K562 (cell line): Measurements from ENCODE around the gene ETFBKMT. TPM values are rescaled to one million over a fixed set of nuclear protein-coding genes. Genes with fewer than 3 reads are reported as not detected.

Source experiments
- ARID3B ChIP-seq: fragments of 250-450 bp; sonication (Bioruptor Pico); IDR thresholded peaks from 2 replicates; pipeline ENCODE4 v1.4.0; 2020; ENCODE audit warnings: borderline replicate concordance
- FOXO4 ChIP-seq: fragments of 450-650 bp; formaldehyde crosslinking; IDR thresholded peaks from 2 replicates; pipeline ENCODE4 v1.4.0; 2020; ENCODE audit warnings: mild to moderate bottlenecking, moderate library complexity
- GMEB1 ChIP-seq: fragments of 250-450 bp; sonication (Bioruptor Pico); IDR thresholded peaks from 2 replicates; pipeline ENCODE4 v1.4.0; 2020; ENCODE audit warnings: mild to moderate bottlenecking
- MEF2A ChIP-seq: IDR thresholded peaks from 2 replicates; pipeline ENCODE4 v1.6.1; 2011; ENCODE audit warnings: low read depth, mild to moderate bottlenecking, low read length, moderate library complexity; ENCODE audit not compliant: control insufficient read depth
- RREB1 ChIP-seq: fragments of 250-450 bp; sonication (Bioruptor Pico); IDR thresholded peaks from 2 replicates; pipeline ENCODE4 v1.4.0; 2020
- SAFB2 ChIP-seq: fragments of 200-400 bp; formaldehyde crosslinking; IDR thresholded peaks from 2 replicates; pipeline ENCODE4 v1.6.1; 2018; ENCODE audit warnings: borderline replicate concordance, low read length, low read depth, moderate library complexity; ENCODE audit not compliant: severe bottlenecking
- TCF7 ChIP-seq: sonication (generic); IDR thresholded peaks from 2 replicates; pipeline ENCODE4 v1.6.1; 2016; ENCODE audit warnings: antibody characterized with exemption, borderline replicate concordance
- TRIM25 ChIP-seq: fragments of 450-650 bp; IDR thresholded peaks from 2 replicates; pipeline ENCODE4 v1.7.0; 2016; ENCODE audit warnings: borderline replicate concordance
- ZNF3 ChIP-seq: fragments of 250-450 bp; sonication (Bioruptor Pico); IDR thresholded peaks from 2 replicates; pipeline ENCODE4 v1.5.0; 2021; ENCODE audit warnings: mild to moderate bottlenecking, moderate library complexity
- ZNF717 ChIP-seq: fragments of 250-450 bp; sonication (Bioruptor Pico); IDR thresholded peaks from 2 replicates; pipeline ENCODE4 v1.5.0; 2021
- ZSCAN32 ChIP-seq: fragments of 450-650 bp; formaldehyde crosslinking; IDR thresholded peaks from 2 replicates; pipeline ENCODE4 v1.4.0; 2020; ENCODE audit warnings: mild to moderate bottlenecking, moderate library complexity
- polyA plus RNA-seq, 8 experiments: library from polyadenylated mRNA; depleted of rRNA in 4 of 8; stranded (reverse) in 5 of 8; unstranded in 3 of 8; fragments of >200 nt; fragmentation: Nextera tagmentation in 2 of 8; fragmentation: Illumina TruSeq in 1 of 8; extraction: Ambion mirVana in 2 of 8; extraction: Trizol in 1 of 8; gene quantifications; 2 replicates each; pipeline versions ENCODE4 v1.2.1 to v1.2.3, GENCODE V29; 2011 to 2014; ENCODE audit warnings: inconsistent platforms in 1 of 8, missing spikeins in 1 of 8
- total RNA-seq, 7 experiments: library from RNA; depleted of rRNA in 6 of 7; stranded (reverse); fragments of >200 nt in 6 of 7; fragmentation: Illumina TruSeq in 2 of 7; extraction: Trizol in 2 of 7; gene quantifications; 2 replicates each; pipeline versions ENCODE4 v1.2.1 to v1.2.3, GENCODE V29; 2011 to 2021; ENCODE audit warnings: low replicate concordance in 1 of 7

Gene ETFBKMT
- total and polyA plus RNA-seq, 9 of the 15 experiments (the other 6 are each of a cell fraction or from before 2014, with no cell fraction given), result 0.18 to 1.7 (median 0.96) TPM

GRCh38 chr12:31682136-31682962 lies 22.9 kb downstream of the ETFBKMT start (continued):
- TF ChIP-seq RREB1, result no peak
- no peak for TF ChIP-seq ARID3B (CRISPR knock-in tag)
- TF ChIP-seq MEF2A, result no peak
- TF ChIP-seq FOXO4 (CRISPR knock-in tag), result no peak
- TF ChIP-seq TRIM25, result no peak
- no peak for TF ChIP-seq GMEB1 (CRISPR knock-in tag)
- TF ChIP-seq ZNF717 (CRISPR knock-in tag), result no peak
- no peak for TF ChIP-seq ZSCAN32 (CRISPR knock-in tag)
- TF ChIP-seq ZNF3, result no peak
- TF ChIP-seq TCF7, result no peak
- TF ChIP-seq SAFB2, result no peak
